K562 (cell line): ENCODE results near the gene BRD3. TPM values are rescaled to one million over a fixed set of nuclear protein-coding genes. Genes with fewer than 3 reads are reported as not detected.
A peak's percentile ranks its signal among the peaks of the same experiment; 100 is the strongest.

Experiments used
- ATAC-seq: fragments of 200-7000 bp; cut with Tn5 transposase; 3 replicates; pipeline ENCODE4 v1.9.1; 2020; ENCODE audit warnings: moderate library complexity
- BruUV-seq: library from RNA; stranded (reverse); fragments of 400-500 nt; replicated peaks from 2 replicates; lab custom pipeline; 2021; lab: Mats Ljungman, UMichigan
- CTCF ChIA-PET: fragments of 300-600 bp; formaldehyde crosslinking; extraction: SDS; loops from one replicate; lab custom pipeline; 2021; ENCODE audit warnings: low intra/inter-chr PET ratio; lab: Yijun Ruan, JAX
- POLR2A ChIA-PET: fragments of 300-600, 350-650 bp; sonication (Branson Sonifier 250); formaldehyde crosslinking; extraction: SDS; loops from one replicate; lab custom pipeline; 2021; ENCODE audit warnings: antibody characterized with exemption, inconsistent platforms; lab: Yijun Ruan, JAX
- DNase-seq, 4 experiments: peaks; one replicate each; pipeline versions ENCODE4 v3.0.0 to v3.0.0-alpha.2; 2011 to 2018; ENCODE audit warnings: low spot score in 3 of 4, mixed read lengths in 3 of 4; ENCODE audit errors: extremely low read depth in 1 of 4
- FAIRE-seq: peaks from 2 replicates; lab custom pipeline; 2011; peaks lifted over from hg19 to GRCh38; lab: Jason Lieb, UNC
- H2AFZ ChIP-seq: 2 replicates; pipeline ENCODE4 v1.6.0; 2011; ENCODE audit warnings: low read depth, low read length, control low read depth, inconsistent platforms
- H3K27ac ChIP-seq: fragments of 200-600 bp; 3 replicates; pipeline ENCODE4 v1.8.0; 2011; ENCODE audit warnings: low read depth, mild to moderate bottlenecking, control low read depth, inconsistent platforms, low read length, moderate library complexity, mixed read lengths; ENCODE audit errors: extremely low read depth
- H3K27me3 ChIP-seq, 2 experiments: fragments of 300-600 bp in 1 of 2; 2 replicates in 1 of 2; 3 replicates in 1 of 2; pipeline versions ENCODE4 v1.6.0 to v1.8.0; 2011; ENCODE audit warnings: inconsistent platforms in 2 of 2, low read length in 2 of 2, mild to moderate bottlenecking in 1 of 2, mixed read lengths in 1 of 2, moderate library complexity in 1 of 2; ENCODE audit not compliant: control insufficient read depth in 2 of 2, insufficient read depth in 2 of 2
- H3K36me3 ChIP-seq: fragments of 300-600 bp; 3 replicates; pipeline ENCODE4 v1.8.0; 2011; ENCODE audit warnings: mild to moderate bottlenecking, low read length, inconsistent platforms; ENCODE audit not compliant: control insufficient read depth, insufficient read depth
- H3K4me1 ChIP-seq, 2 experiments: fragments of 200-600 bp in 1 of 2; replicated peaks in 1 of 2; 2 replicates in 1 of 2; 3 replicates in 1 of 2; pipeline versions ENCODE4 v1.5.1 to v1.8.0; 2011; ENCODE audit warnings: inconsistent platforms in 2 of 2, low read length in 2 of 2, mild to moderate bottlenecking in 1 of 2, mixed read lengths in 1 of 2, moderate library complexity in 1 of 2; ENCODE audit not compliant: control insufficient read depth in 2 of 2, insufficient read depth in 2 of 2
- H3K4me2 ChIP-seq: 2 replicates; pipeline ENCODE4 v1.6.1; 2011; ENCODE audit warnings: low read length, control low read depth, inconsistent platforms, mixed read lengths; ENCODE audit not compliant: insufficient read depth
- H3K4me3 ChIP-seq: fragments of 200-600 bp; sonication (generic), shearing (Covaris generic); 2 replicates; pipeline ENCODE4 v1.5.1; 2016; ENCODE audit warnings: control low read depth, inconsistent platforms
- H3K79me2 ChIP-seq: fragments of 200-600 bp; 3 replicates; pipeline ENCODE4 v1.8.0; 2011; ENCODE audit warnings: low read length, inconsistent platforms; ENCODE audit not compliant: control insufficient read depth, insufficient read depth
- H3K9ac ChIP-seq, 2 experiments: 2 replicates each; pipeline versions ENCODE4 v1.6.0 to v1.6.1; 2011; ENCODE audit warnings: low read depth in 2 of 2, low read length in 2 of 2, control low read depth in 1 of 2, inconsistent platforms in 1 of 2, mild to moderate bottlenecking in 1 of 2, mixed read lengths in 1 of 2; ENCODE audit not compliant: insufficient read depth in 1 of 2
- H3K9me1 ChIP-seq: one replicate; pipeline ENCODE4 v1.6.0; 2011; ENCODE audit warnings: inconsistent platforms, mild to moderate bottlenecking, low read length, moderate library complexity; ENCODE audit not compliant: control insufficient read depth, insufficient read depth
- H3K9me3 ChIP-seq: replicated peaks from 2 replicates; pipeline ENCODE4 v1.5.1; 2011; ENCODE audit warnings: low read depth, low read length, inconsistent platforms; ENCODE audit not compliant: control insufficient read depth, insufficient read depth
- H4K20me1 ChIP-seq: replicated peaks from 2 replicates; pipeline ENCODE4 v1.6.1; 2011; ENCODE audit warnings: low read length, inconsistent platforms, mixed read lengths; ENCODE audit not compliant: control insufficient read depth, insufficient read depth
- CBFA2T3 ChIP-seq: fragments of 450-650 bp; IDR thresholded peaks from 2 replicates; pipeline ENCODE4 v1.6.1; 2017
- DMBX1 ChIP-seq: fragments of 250-450 bp; sonication (Bioruptor Pico); IDR thresholded peaks from 2 replicates; pipeline ENCODE4 v1.8.0; 2022; ENCODE audit warnings: inconsistent platforms, mild to moderate bottlenecking, moderate library complexity, borderline replicate concordance
- GABPA ChIP-seq: fragments of 200-800 bp; sonication (Bioruptor generic); conservative IDR thresholded peaks from 2 replicates; pipeline ENCODE4 v1.6.1; 2016; ENCODE audit warnings: low read depth, missing genetic modification characterization, missing compliant biosample characterization
- GTF3C2 ChIP-seq: IDR thresholded peaks from 3 replicates; pipeline ENCODE4 v1.6.1; 2011; ENCODE audit warnings: borderline replicate concordance, mild to moderate bottlenecking, moderate library complexity; ENCODE audit not compliant: insufficient read length; ENCODE audit errors: extremely low read depth
- MTA1 ChIP-seq: fragments of 450-650 bp; IDR thresholded peaks from 2 replicates; pipeline ENCODE4 v1.6.1; 2017; ENCODE audit warnings: borderline replicate concordance
- NR2F6 ChIP-seq: fragments of 450-650 bp; formaldehyde crosslinking; IDR thresholded peaks from 2 replicates; pipeline ENCODE4 v1.4.0; 2020; ENCODE audit warnings: mild to moderate bottlenecking
- RBM34 ChIP-seq: fragments of 200-400 bp; formaldehyde crosslinking; IDR thresholded peaks from 2 replicates; pipeline ENCODE4 v1.6.1; 2018; ENCODE audit warnings: low read length, borderline replicate concordance; ENCODE audit not compliant: insufficient read depth
- ZNF133 ChIP-seq: fragments of 250-450 bp; sonication (Bioruptor Pico); IDR thresholded peaks from 2 replicates; pipeline ENCODE4 v1.4.0; 2020; ENCODE audit warnings: mild to moderate bottlenecking
- ZNF347 ChIP-seq: fragments of 450-650 bp; formaldehyde crosslinking; IDR thresholded peaks from 2 replicates; pipeline ENCODE4 v1.4.0; 2020; ENCODE audit warnings: low read depth, mild to moderate bottlenecking, moderate library complexity
- ZNF583 ChIP-seq: fragments of 250-450 bp; sonication (Bioruptor Pico); IDR thresholded peaks from 2 replicates; pipeline ENCODE4 v1.4.0; 2020
- WGBS: fragments of 100-300 bp; shearing (Covaris generic); methylation state at CpG from one replicate; pipeline ENCODE4 v1.1.6; 2016; ENCODE audit warnings: low coverage, mixed read lengths; ENCODE audit not compliant: insufficient coverage; ENCODE audit errors: missing lambda C conversion rate; 5-methylcytosine and 5-hydroxymethylcytosine counted together
- in situ Hi-C: fragments of 300-500 bp; cut with MboI; formaldehyde crosslinking; loops from 4 replicates; pipeline ENCODE4 v1.15.0; 2018; ENCODE audit warnings: inconsistent platforms, mixed read lengths
- intact Hi-C: fragments of 100-400 bp; cut with micrococcal nuclease; formaldehyde crosslinking; loops from 2 replicates; pipeline ENCODE4 v1.14.2; 2022
- polyA plus RNA-seq, 8 experiments: library from polyadenylated mRNA; depleted of rRNA in 4 of 8; stranded (reverse) in 5 of 8; unstranded in 3 of 8; fragments of >200 nt; fragmentation: Nextera tagmentation in 2 of 8; fragmentation: Illumina TruSeq in 1 of 8; extraction: Ambion mirVana in 2 of 8; extraction: Trizol in 1 of 8; gene quantifications; 2 replicates each; pipeline versions ENCODE4 v1.2.1 to v1.2.3, GENCODE V29; 2011 to 2014; ENCODE audit warnings: inconsistent platforms in 1 of 8, missing spikeins in 1 of 8
- total RNA-seq, 7 experiments: library from RNA; depleted of rRNA in 6 of 7; stranded (reverse); fragments of >200 nt in 6 of 7; fragmentation: Illumina TruSeq in 2 of 7; extraction: Trizol in 2 of 7; gene quantifications; 2 replicates each; pipeline versions ENCODE4 v1.2.1 to v1.2.3, GENCODE V29; 2011 to 2021; ENCODE audit warnings: low replicate concordance in 1 of 7
- TF ChIP-seq, protein P1 (sequence below), 2 experiments: fragments of 150-350 bp in 1 of 2; IDR thresholded peaks; 2 replicates each; pipeline ENCODE4 v1.6.1; 2012 to 2016; ENCODE audit warnings: low read depth in 2 of 2, low read length in 2 of 2, mild to moderate bottlenecking in 1 of 2, moderate library complexity in 1 of 2
- TF ChIP-seq, protein P2 (sequence below): sonication (generic); formaldehyde crosslinking; IDR thresholded peaks from 2 replicates; pipeline ENCODE4 v1.9.0; 2022; ENCODE audit warnings: mild to moderate bottlenecking, missing genetic modification reagents

Gene BRD3
- total and polyA plus RNA-seq, 9 of the 15 experiments (the other 6 are each of a cell fraction or from before 2014, with no cell fraction given) = 0.82 to 37.1 (median 4.2) TPM

GRCh38 chr9:134032456-134033222, 35.2 kb downstream of the BRD3 start (continued):
- no peak for TF ChIP-seq NR2F6 (CRISPR knock-in tag)
- TF ChIP-seq, protein P1, sequence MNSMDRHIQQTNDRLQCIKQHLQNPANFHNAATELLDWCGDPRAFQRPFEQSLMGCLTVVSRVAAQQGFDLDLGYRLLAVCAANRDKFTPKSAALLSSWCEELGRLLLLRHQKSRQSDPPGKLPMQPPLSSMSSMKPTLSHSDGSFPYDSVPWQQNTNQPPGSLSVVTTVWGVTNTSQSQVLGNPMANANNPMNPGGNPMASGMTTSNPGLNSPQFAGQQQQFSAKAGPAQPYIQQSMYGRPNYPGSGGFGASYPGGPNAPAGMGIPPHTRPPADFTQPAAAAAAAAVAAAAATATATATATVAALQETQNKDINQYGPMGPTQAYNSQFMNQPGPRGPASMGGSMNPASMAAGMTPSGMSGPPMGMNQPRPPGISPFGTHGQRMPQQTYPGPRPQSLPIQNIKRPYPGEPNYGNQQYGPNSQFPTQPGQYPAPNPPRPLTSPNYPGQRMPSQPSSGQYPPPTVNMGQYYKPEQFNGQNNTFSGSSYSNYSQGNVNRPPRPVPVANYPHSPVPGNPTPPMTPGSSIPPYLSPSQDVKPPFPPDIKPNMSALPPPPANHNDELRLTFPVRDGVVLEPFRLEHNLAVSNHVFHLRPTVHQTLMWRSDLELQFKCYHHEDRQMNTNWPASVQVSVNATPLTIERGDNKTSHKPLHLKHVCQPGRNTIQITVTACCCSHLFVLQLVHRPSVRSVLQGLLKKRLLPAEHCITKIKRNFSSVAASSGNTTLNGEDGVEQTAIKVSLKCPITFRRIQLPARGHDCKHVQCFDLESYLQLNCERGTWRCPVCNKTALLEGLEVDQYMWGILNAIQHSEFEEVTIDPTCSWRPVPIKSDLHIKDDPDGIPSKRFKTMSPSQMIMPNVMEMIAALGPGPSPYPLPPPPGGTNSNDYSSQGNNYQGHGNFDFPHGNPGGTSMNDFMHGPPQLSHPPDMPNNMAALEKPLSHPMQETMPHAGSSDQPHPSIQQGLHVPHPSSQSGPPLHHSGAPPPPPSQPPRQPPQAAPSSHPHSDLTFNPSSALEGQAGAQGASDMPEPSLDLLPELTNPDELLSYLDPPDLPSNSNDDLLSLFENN (IDR thresholded peaks at IDR 0.05; ENCODE audit: low read depth in 2 of 2, low read length in 2 of 2) = no peak
- TF ChIP-seq ZNF347 (CRISPR knock-in tag) = no peak

DNA sequence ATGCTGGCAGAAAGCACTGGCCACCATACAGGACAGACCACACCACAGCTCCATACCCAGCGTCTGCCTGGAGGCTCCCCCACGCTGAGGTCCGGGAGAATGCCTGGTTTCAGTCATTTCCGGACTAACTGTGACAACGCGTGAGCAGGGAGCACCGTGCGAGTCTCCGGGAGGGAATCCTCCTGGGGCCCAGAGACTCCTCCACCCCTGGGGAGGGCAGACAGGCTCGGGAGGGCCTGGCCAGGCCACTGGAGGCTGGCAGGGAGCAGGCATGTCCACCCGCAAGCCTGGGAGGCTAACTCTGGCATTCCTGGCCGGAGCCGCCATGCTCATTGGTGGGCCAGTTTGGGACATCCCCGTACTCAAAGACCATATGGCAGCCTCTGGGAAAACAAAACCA, 36.0 kb downstream of the BRD3 start:
- Histone ChIP-seq H3K36me3 (peaks cover 48% of the 10 kb centered on the region; the same call in 2 of the 3 replicates), H4K20me1 (no peaks in the 10 kb centered on the region), H3K4me2 (no peak overlapping the region), H3K79me2 (no peaks in the 10 kb centered on the region), H2AFZ (no peak overlapping the region), H3K4me1 (peaks cover 0 to 8% of the 10 kb centered on the region in 2 experiments; a peak in 1 of 5 replicates), H3K9me3 (no peaks in the 10 kb centered on the region), H3K9me1 (no peaks in the 10 kb centered on the region), H3K4me3 (no peak overlapping the region), H3K27ac (no peak overlapping the region), H3K9ac (peak overlapping the region in 1 of 2 experiments; percentile 26; a peak in 1 of 4 replicates), H3K27me3 (no peaks in the 10 kb centered on the region)
- POLR2A ChIA-PET = no interaction called here
- ATAC-seq = no peak
- FAIRE-seq = no peak
- in situ Hi-C loops (no loop called here), intact Hi-C loops (no loop called here)
- no peak for DNase-seq
- 92% methylated on average over 11 of the region's 14 CpGs for WGBS
- BruUV-seq = TSS peak; percentile 52
- CTCF ChIA-PET = no interaction called here
- no peak for TF ChIP-seq RBM34
- no peak for TF ChIP-seq ZNF133 (CRISPR knock-in tag)
- no peak for TF ChIP-seq GTF3C2
- TF ChIP-seq ZNF583 (CRISPR knock-in tag) = no peak
- no peak for TF ChIP-seq CBFA2T3
- TF ChIP-seq GABPA (tag) = no peak
- no peak for TF ChIP-seq MTA1
- TF ChIP-seq, protein P2, sequence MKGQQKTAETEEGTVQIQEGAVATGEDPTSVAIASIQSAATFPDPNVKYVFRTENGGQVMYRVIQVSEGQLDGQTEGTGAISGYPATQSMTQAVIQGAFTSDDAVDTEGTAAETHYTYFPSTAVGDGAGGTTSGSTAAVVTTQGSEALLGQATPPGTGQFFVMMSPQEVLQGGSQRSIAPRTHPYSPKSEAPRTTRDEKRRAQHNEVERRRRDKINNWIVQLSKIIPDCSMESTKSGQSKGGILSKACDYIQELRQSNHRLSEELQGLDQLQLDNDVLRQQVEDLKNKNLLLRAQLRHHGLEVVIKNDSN (CRISPR knock-in tag) = no peak
- no peak for TF ChIP-seq DMBX1 (CRISPR knock-in tag)
